Measurements from ENCODE around the gene APOBEC3A. TPM values are rescaled to one million over a fixed set of nuclear protein-coding genes. Genes with fewer than 3 reads are reported as not detected.

The APOBEC3A gene
- total and polyA plus RNA-seq, 2 of the 4 experiments (the other 2 are of a cell fraction): not detected

GRCh38 chr22:38955926-38956325 is 1.5 kb upstream of the APOBEC3A start:
- no peak overlapping the region for H3K27ac ChIP-seq (ENCODE audit: insufficient read depth, low read length)
- ATAC-seq (ENCODE audit: low read depth): no peak
- no CpG with 5 or more reads among the region's 3 CpGs for WGBS, 2 experiments (ENCODE audit: extremely low coverage in 2 of 2, insufficient read length in 1 of 2)
- H3K14ac ChIP-seq (replicated peaks; ENCODE audit: low read depth, low read length): no peak overlapping the region
- no peak overlapping the region for H3K56ac ChIP-seq (ENCODE audit: extremely low read depth, insufficient read depth, low read length)
- no peaks in the 10 kb centered on the region; the same call in 1 of the 2 replicates for H4K20me1 ChIP-seq (ENCODE audit: insufficient read depth, low read length)
- no TSS peak for BruUV-seq (replicated peaks)
- TF ChIP-seq RCOR1 (IDR thresholded peaks at IDR 0.05; ENCODE audit: insufficient replicate concordance, low read length): no peak
- no peak for TF ChIP-seq MAFK (IDR thresholded peaks at IDR 0.05; ENCODE audit: low read depth, low read length)
- no peak for TF ChIP-seq SMC3 (IDR thresholded peaks at IDR 0.05; ENCODE audit: low read depth, low read length)
- TF ChIP-seq RAD21 (IDR thresholded peaks at IDR 0.05; ENCODE audit: low read length): no peak
- no peak for TF ChIP-seq FOS (IDR thresholded peaks at IDR 0.05; ENCODE audit: low read depth, low read length)
- no peak for TF ChIP-seq NFE2L2 (IDR thresholded peaks at IDR 0.05; ENCODE audit: low read depth, low read length)
- no peak for TF ChIP-seq CHD1 (IDR thresholded peaks at IDR 0.05; ENCODE audit: low read depth, low read length)
- no peak for TF ChIP-seq MXI1 (IDR thresholded peaks at IDR 0.05; ENCODE audit: borderline replicate concordance, low read depth, low read length)
- TF ChIP-seq, protein P1, sequence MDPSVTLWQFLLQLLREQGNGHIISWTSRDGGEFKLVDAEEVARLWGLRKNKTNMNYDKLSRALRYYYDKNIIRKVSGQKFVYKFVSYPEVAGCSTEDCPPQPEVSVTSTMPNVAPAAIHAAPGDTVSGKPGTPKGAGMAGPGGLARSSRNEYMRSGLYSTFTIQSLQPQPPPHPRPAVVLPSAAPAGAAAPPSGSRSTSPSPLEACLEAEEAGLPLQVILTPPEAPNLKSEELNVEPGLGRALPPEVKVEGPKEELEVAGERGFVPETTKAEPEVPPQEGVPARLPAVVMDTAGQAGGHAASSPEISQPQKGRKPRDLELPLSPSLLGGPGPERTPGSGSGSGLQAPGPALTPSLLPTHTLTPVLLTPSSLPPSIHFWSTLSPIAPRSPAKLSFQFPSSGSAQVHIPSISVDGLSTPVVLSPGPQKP (IDR thresholded peaks at IDR 0.05; ENCODE audit: borderline replicate concordance, low read depth, low read length): no peak
- no peak for TF ChIP-seq USF2 (IDR thresholded peaks at IDR 0.05; ENCODE audit: low read depth, low read length)
- no peak for TF ChIP-seq CEBPB (IDR thresholded peaks at IDR 0.05; ENCODE audit: low read depth, low read length)
- no peak for TF ChIP-seq POLR2A (IDR thresholded peaks at IDR 0.05; ENCODE audit: low read depth, low read length)
- no peak for TF ChIP-seq RFX5 (IDR thresholded peaks at IDR 0.05; ENCODE audit: low read depth, low read length)
- no peak for TF ChIP-seq BHLHE40 (IDR thresholded peaks at IDR 0.05; ENCODE audit: low read depth, low read length)
- TF ChIP-seq, protein P2, sequence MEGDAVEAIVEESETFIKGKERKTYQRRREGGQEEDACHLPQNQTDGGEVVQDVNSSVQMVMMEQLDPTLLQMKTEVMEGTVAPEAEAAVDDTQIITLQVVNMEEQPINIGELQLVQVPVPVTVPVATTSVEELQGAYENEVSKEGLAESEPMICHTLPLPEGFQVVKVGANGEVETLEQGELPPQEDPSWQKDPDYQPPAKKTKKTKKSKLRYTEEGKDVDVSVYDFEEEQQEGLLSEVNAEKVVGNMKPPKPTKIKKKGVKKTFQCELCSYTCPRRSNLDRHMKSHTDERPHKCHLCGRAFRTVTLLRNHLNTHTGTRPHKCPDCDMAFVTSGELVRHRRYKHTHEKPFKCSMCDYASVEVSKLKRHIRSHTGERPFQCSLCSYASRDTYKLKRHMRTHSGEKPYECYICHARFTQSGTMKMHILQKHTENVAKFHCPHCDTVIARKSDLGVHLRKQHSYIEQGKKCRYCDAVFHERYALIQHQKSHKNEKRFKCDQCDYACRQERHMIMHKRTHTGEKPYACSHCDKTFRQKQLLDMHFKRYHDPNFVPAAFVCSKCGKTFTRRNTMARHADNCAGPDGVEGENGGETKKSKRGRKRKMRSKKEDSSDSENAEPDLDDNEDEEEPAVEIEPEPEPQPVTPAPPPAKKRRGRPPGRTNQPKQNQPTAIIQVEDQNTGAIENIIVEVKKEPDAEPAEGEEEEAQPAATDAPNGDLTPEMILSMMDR (conservative IDR thresholded peaks at IDR 0.05; ENCODE audit: low read depth, low read length): no peak
- TF ChIP-seq MAZ (IDR thresholded peaks at IDR 0.05; ENCODE audit: borderline replicate concordance, low read depth, low read length): no peak
- no peak overlapping the region for H4K91ac ChIP-seq (ENCODE audit: insufficient read depth, low read depth, low read length)
- no peak overlapping the region for H3K9ac ChIP-seq (ENCODE audit: low read depth, low read length)
- intact Hi-C loops (cut with micrococcal nuclease) (no loop called here), dilution Hi-C loops (cut with HindIII; ENCODE audit: low sequenced_read_pairs, unreplicated experiment) (no loop called here), in situ Hi-C loops (cut with MboI; ENCODE audit: low sequenced_read_pairs) (no loop called here)
- H3K4me3 ChIP-seq (ENCODE audit: insufficient read depth, low read depth, low read length): no peak overlapping the region
- no peak overlapping the region for H4K5ac ChIP-seq (ENCODE audit: low read depth, low read length)
- no peaks in the 10 kb centered on the region for H3K4me1 ChIP-seq (ENCODE audit: control insufficient read depth, insufficient read depth, low read length)
- POLR2A ChIA-PET (ENCODE audit: unreplicated experiment): no interaction called here
- no peak overlapping the region for H2BK5ac ChIP-seq (ENCODE audit: low read depth, low read length, poor library complexity, severe bottlenecking)
- H3K18ac ChIP-seq (ENCODE audit: low read depth, low read length): no peak overlapping the region
- no peak for DNase-seq
- no peak overlapping the region for H2AK5ac ChIP-seq (ENCODE audit: low read depth, low read length)
- no peaks in the 10 kb centered on the region for H3K79me1 ChIP-seq (ENCODE audit: low read depth in 1 of 2, low read length in 2 of 2)
- no peak overlapping the region for H3K23ac ChIP-seq (ENCODE audit: low read depth, low read length)
- H3K27me3 ChIP-seq (ENCODE audit: control insufficient read depth, insufficient read depth, low read length): peaks cover 68% of the 10 kb centered on the region
- CTCF ChIA-PET: no interaction called here
- H4K8ac ChIP-seq (ENCODE audit: low read depth in 2 of 2, low read length in 2 of 2): no peak overlapping the region
- H2AFZ ChIP-seq (replicated peaks; ENCODE audit: low read length, poor library complexity): no peak overlapping the region
- H2BK20ac ChIP-seq (ENCODE audit: low read depth, low read length): no peak overlapping the region
- H2AK9ac ChIP-seq (replicated peaks; ENCODE audit: low read depth, low read length, poor library complexity): no peak overlapping the region
- no peaks in the 10 kb centered on the region for H3K9me3 ChIP-seq (ENCODE audit: control insufficient read depth, insufficient read depth, low read length)
- H2BK120ac ChIP-seq (ENCODE audit: low read depth, low read length): no peak overlapping the region
- no peak overlapping the region for H3K4me2 ChIP-seq (ENCODE audit: low read depth, low read length)
- no peak overlapping the region for H3K4ac ChIP-seq (ENCODE audit: low read depth, low read length)
- no peaks in the 10 kb centered on the region for H3K36me3 ChIP-seq (ENCODE audit: control insufficient read depth, insufficient read depth, low read length)
- no peaks in the 10 kb centered on the region for H3K9me1 ChIP-seq (ENCODE audit: insufficient read depth, low read length)
- no peak overlapping the region for H2BK15ac ChIP-seq (ENCODE audit: low read depth, low read length)
